CD4-positive, alpha-beta T cell treated with Interleukin-12 subunit alpha and Interleukin-12 subunit beta, for 1 hour (primary cell): Measurements from ENCODE around the gene H2AZ1.
A peak's percentile ranks its signal among the peaks of the same experiment; 100 is the strongest.
"Not testable (repeated sequence)": the region's sequence is repeated elsewhere in the genome, so short reads cannot be mapped to it uniquely, and the experiment has no call there.

Experiments
- DNase-seq: peaks from one replicate; pipeline ENCODE4 v3.0.0-alpha.2; 2020

The H2AZ1 gene

DNA sequence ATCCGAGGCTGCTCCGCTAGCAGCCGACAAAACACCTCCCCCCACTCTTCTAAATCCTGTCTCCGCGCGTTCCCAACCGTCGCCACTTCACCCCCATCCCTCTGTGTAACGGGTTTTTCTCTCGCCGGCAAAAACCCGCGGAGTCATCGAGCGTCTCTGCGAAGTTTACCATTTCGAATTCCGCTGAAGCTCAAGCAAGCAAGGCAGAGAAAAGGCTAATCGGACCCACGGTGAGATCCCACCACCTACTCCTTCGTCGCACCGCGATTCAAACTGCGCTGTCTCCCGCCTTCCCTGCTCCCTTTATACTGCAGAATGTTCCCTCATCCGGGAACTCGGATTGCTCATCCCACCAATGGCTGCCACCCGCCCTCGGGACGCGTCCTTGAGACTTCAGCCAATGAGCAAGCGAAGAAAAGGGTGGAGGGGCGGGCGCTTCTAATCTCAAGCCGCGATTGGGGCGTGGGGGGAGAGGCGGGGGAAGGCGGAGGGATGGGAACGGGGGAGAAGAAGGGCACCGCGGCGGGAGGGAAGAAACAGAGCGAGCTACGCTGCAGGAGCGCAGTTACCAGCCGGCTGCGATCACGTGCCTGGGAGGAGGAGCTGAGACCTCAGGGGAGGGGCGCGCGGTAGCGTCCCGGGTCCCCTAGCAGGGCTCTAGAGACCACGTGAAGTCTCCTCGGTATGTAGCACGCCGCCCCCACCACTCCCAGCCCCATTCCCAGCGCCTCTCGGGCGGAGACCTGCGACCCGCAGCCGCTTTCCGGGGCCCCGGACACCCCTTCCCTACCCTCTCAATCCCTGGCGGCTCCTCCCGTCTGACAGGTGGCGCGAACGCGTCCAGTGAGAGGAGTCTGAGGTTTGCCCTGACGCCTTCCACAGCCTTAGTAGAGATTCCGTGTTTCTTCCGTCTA lies at the start of gene H2AZ1:
TSS of gene H2AZ1 (minus strand) at position 277 of the 914 bp plus-strand sequence. CDS start at position 172, 105 bp downstream.
- peak; percentile 98 for DNase-seq

DNA sequence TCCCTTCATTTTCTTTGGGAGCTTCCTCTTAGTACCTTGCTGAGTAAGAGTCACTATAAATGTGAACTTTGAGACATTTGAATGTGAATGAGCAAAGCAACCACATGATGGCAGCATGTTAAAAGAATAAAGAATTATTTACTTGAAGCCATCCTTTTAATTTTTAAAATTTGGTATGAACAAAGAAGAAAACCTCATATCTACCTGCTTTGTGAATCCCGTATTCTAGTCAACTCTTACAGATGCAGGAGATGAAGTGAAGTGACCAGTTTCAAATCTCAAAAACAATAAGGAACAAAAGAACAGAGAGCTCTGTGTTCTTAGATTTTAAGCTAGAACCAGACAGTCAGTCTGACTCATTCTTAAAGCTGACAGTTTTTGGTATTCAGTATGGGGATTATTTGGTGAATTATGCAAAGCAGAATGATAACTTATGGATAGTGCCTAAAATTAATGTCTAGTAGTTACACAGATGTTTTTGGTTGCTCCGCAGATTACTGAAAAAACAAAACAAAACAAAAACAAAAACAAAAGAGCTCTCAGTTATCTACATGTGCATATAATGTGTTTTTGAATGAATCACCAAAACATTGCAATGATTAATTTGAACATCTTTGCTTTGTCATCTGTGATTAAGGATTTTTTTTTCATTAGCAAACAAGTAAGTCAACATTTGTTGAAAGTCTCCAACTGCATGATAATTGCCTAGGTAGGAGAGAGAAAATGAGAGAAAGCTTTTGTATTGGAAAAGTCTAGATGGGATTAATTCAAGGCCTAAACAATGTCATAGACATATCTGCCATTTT lies 48.2 kb upstream of the H2AZ1 start:
- peak; percentile 2 for DNase-seq

DNA sequence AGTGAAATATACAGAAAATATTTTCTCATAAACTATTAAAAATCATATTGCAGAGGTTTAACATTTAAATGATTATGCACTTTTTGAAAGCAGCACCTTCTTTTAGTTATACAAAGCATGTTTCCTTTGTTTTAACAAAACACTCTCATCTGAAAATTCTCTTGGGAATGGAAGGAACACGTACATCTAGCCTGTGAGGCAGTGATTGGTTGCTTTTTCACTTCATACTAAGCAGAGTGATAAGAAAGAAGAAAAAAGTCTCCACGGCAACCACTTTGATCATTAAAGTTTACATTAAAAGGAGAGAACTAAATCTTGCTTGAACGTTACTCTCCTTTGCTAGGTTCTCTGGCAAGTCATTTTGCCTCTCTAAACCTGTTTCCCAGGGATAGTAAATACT lies 41.7 kb upstream of the H2AZ1 start:
- DNase-seq, result no peak

DNA sequence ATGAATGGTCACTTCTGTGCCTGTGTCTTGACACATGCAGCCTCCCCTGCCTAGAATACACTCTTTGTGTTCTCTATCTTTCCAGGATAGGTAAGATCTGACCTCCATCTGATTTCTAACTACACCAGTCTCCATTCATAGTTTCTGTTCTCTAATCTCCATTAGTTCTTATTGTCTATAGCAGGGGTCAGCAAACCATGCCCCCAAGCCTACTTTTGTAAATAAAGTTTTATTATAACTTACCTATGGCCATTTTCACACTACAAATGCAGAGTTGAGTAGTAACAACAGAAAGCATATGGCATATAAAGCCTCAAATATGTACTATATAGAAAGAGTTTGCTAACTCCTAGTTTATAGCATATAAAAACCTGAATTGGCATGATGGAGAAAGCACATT lies 37.6 kb upstream of the H2AZ1 start:
- no peak for DNase-seq

DNA sequence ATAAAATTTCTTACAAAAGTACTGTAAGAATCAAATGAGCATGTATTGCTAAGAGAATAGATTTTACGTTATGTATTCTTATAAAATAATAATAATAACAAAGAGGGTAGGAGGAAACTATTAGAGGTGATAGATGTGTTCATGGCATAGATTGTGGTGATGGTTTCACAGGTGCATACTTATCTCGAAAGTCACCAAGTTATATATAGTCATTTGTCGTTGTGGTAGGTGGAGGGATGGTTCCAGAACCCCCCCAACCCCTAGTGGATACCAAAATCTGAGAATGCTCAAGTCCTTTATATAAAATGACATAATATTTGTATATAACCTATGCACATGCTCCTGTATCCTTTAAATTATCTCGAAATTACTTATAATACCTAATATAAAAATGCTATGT lies 36.7 kb upstream of the H2AZ1 start:
- no peak for DNase-seq

DNA sequence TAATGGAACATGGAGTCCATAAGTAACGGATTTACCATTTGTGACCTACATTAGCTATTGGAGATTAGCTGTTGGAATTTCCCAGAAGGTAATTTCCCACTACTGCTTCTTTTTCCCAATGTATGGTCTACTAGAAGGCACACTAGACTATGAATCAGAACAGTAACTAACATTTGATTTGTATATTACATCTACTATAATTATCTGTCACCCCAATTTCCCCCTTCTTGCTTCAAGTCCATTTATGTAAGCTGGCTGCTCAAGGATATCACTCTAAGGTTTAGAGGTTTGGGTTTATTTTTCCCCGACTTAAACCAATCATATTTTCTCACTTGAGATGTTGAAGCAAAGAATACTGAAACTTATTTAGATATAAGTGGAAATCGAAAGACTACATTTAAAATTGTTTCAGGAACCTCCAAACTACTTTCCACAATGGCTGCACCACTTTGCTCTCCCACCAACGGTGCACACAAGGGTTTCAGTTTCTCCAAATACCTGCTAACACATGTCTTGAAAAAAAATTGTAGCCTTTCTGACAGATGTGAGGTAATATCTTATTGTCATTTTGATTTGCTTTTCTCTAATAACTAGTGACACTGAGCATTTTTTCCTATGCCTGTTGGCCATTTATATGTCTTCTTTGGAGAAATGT lies 33.3 kb upstream of the H2AZ1 start:
- no peak for DNase-seq

DNA sequence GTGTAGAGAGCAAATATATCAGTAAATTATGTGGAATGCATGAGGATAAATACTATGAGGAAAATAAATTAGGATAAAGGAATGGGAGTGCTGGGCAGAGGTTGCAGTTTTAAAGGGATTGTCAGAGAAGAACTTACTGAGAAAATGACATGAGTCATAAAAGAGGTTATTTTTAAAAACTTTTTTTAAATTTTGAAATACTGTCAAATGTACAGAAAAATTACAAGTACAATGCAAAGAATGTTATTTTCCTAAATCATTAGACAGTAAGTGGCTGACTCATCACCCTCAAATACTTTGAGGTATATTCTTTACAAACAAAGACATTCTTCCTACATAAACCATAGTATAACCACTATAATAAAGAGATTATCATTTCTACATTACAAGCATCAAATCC lies 29.8 kb upstream of the H2AZ1 start:
- no peak for DNase-seq

DNA sequence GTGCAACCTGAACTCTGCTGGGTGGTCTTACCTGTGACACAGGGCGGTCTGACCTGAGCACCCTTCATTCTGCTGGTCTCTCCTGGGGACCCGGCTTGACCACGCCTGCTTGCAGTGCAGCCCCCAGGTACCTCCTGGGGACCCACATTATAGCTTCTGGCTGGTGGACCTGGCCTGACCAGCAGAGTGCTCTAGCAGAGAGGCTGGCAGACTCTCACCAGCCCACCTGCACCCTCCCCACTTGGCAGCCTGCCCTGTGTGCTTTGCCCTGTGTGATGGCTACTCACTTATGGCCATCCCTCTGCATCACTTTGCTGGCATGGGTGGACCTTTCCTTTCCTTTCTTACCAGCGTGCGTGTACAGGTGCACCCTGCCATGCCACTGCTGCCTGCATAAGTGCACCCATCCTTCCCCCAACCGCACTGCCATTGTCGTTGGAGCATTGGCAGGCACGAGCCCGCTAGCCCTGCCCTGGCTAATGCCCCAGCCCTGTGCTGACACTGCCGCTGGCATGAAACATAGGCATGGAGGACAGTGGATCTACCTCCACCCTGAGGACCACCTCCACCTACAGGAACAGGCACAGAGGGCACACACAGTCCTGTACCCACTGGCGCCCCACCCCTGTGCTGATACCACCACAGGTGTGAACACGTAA lies 21.5 kb upstream of the H2AZ1 start:
- no peak for DNase-seq

DNA sequence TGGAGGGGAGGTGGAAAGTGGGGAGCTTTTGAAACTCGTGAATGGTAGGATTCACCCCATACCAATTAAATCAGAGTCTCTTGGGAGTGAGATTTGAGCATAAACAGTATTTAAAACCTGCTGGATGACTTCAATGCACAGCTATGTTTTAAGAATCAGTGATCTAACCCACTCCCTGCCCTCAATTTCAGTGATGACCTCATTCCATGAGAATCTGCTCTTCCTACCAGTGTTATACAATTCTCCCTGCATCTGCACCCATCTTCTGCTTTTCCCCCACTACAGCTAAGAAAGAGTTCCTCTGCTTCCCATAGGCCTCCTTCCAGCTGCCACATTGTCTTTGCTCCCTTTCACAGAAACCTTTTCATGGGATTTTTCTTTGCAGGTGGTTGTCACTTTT lies 18.3 kb upstream of the H2AZ1 start:
- DNase-seq, result no peak

DNA sequence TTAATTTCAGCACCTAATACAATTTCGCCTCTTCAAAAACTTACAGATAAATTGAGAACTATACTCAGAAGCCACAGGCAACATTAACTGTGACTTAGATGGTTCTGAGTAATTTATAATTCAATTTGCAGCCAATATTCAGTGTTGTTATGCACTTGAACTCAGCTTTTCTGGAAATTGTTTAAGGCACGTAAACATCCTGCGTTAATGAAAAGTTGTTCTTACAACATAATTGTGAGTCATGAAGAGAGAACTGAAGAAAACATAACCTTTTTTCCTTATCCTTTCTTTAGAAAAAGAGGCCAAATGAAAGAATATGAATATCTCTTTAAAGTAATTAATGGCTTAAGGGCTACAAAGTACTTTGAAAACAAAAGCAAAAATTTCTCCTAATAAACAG lies 16.6 kb upstream of the H2AZ1 start:
- no peak for DNase-seq

DNA sequence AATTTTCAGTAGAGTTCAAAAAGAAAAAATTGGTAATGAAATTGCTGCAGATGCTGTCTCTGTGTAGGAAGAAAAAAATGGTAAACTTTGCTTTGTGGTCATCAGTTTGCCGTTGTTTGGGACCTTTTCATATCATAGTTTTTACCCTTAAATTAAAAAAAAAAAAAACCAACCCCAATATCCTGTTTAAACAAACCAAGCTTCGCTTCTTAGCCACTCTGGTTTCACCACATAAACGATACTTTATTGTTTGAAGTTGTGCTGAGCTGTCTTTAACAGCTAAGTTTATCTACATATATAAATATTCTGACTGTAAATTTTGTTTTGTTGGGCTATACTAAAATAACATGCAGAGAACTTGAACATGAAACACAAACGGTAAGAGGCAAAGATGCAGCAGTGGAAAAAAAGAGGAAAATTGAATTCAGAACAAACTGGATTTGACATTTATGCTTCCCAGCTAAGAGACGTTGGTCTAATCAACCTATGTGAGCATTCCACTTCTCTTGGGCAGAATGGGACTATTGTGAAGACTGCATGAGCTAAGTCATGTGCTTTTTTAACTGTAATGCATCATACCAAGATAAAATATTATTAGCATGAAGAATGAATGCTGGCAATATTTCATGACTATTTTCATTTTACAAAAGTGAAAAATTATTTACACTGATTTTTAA lies 15.7 kb upstream of the H2AZ1 start:
- peak; percentile 23 for DNase-seq

DNA sequence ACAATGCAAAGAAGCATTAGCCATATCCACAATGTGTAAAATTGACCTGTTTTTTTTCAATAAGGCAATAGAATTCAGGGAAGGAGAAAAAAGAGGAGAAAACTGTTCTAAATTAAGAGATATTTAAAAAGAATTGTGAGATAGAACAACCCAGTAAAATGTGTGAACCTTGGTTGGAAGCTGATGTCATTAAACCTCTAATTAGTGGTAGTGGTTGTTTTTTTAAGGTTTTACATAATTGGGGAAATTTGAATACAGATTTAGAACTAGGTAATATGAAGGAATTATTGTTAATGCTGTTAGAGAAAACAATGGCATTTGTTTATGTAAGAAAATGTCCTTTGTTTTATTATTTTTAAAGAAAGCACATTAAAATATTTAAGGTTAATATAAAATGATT lies 15.1 kb upstream of the H2AZ1 start:
- no peak for DNase-seq

DNA sequence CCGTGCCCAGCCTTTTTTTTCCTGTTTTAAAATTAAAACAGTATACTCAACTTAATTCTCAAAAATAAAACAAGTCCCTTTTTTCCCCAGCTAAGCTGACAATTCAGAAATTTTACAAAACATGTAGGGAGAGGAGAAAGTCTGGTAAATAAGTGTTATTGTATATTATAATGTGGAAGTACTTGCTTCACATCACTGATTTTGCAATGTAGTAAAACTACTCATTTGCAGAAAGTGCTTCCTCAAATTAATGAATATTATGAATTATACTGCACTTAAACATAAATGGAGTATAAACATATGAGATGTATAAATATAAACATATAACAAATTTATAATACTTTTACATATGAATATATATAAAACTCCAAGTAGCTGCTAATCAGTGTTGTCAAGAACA lies 11.6 kb upstream of the H2AZ1 start:
- DNase-seq, result no peak

DNA sequence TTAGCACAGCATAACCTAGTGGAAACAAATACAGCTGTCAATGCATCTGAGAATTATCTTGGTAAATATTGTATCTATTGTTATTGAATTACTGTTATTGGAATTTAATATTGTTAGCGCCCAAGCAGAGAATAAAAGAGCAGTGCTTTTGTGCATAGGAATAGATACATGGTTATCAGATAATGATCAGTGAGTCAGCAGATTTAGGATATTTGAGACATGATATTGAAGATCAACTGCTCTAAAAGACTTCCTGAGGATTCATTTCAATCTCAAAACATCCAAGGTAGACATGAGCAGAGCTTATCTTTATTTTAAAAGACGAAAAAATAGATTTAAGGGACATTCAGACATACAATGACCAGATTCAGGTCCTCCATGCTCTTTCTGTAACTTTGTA lies 10.6 kb upstream of the H2AZ1 start:
- DNase-seq, result no peak

DNA sequence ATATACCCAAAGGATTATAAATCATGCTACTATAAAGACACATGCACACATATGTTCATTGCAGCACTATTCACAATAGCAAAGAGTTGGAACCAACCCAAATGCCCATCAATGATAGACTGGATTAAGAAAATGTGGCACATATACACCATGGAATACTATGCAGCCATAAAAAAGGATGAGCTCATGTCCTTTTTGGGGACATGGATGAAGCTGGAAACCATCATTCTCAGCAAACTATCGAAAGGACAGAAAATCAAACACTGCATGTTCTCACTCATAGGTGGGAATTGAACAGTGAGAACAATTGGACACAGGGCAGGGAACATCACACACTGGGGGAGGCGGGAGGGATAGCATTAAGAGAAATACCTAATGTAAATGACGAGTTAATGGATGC lies 8.1 kb upstream of the H2AZ1 start:
- DNase-seq, result not testable (repeated sequence)

DNA sequence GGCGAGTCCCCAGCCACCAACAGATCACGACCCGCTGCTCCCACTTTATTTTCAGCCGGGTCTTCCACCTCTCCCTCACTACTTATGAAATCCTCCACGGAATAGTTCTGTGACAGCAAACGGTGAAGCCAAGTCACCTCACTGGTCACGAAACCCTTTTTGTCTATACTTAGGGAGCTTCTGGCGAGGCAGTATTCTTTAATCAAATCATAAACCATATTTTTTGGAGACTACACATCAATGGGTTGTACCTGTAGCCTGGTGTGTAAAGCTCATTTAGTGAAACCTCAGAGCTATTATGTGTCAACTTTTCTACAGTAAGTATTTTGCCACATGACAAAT lies 809 bp upstream of the H2AZ1 start:
- no peak for DNase-seq

DNA sequence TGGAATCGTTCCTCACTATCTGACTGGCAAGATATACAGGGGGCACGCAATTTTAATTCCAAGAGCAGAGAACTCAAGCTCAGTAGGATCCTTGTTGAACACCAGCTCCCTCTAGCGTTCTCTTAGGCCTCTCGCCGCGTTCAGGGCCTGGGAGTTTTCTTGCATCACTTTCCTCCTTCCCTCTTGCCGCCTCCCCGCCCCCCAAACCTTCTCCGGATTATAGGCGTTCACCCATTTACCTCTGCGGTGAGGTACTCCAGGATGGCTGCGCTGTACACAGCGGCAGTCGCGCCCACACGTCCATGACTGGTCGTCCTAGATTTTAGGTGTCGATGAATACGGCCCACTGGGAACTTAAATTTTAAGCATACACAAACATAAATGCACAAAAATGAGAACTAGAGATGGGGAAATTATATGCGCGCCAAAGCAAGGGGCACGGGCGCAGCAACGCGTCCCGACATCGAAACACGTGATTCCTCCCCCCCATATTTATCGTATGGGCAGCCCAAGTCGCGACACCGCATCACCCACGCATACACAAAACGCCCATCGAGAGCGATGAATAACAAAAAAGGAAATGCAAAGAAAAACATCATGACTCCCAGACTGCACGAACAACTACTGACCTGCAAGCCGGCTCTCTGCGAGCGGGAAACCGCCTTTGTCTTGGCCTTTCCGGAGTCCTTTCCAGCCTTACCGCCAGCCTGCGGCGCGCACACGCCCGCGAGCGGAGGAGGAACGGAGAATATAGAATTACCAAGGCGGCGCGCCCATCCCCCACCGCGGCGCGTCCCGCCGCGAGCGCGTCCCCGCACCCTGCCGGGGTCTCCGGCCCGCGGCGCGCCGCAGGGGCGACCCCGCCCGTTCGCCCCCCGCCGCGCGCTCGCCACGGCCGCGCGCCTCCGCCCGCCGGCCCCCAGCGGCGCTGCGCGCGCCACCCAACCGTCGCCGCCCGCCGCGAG lies 759 bp downstream of the H2AZ1 start:
- DNase-seq, result peak; percentile 92

DNA sequence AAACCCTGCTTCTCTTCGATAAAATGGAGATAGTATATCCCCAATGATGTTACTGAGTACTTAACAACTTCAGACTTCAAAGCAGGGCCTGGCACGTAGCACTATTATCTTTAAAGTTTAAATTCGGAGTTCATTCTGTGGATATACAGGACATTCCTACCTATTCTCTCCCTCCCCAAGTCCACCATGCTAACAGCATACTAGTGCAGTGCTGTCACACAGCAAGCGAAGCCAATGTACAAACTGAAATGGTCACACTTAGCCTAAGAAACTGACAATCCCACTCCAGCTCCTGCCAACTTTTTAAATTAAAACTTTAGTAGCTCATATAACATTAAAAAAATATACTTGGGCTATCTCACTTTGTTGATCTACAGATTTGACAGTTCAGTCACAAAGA lies 2.5 kb downstream of the H2AZ1 start:
- DNase-seq, result no peak

DNA sequence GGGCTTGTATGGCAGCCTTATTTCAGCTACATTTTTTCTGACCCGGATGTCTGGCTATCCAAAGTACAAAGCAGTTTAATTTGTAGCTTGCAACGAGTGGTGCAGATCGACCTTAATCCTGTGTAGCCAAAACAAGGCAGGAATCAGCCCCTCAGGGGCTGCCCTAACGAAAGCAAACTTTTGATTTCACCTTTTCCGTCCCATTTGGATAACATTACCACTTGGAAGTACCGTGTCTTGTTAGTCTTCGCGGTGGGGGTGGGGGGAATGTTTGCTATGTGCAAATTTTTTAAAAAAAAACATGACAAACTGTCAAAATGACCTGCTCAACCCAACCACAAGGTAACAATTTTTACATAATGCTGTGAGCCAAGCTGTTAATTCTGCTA lies 2.9 kb downstream of the H2AZ1 start:
- DNase-seq, result no peak

DNA sequence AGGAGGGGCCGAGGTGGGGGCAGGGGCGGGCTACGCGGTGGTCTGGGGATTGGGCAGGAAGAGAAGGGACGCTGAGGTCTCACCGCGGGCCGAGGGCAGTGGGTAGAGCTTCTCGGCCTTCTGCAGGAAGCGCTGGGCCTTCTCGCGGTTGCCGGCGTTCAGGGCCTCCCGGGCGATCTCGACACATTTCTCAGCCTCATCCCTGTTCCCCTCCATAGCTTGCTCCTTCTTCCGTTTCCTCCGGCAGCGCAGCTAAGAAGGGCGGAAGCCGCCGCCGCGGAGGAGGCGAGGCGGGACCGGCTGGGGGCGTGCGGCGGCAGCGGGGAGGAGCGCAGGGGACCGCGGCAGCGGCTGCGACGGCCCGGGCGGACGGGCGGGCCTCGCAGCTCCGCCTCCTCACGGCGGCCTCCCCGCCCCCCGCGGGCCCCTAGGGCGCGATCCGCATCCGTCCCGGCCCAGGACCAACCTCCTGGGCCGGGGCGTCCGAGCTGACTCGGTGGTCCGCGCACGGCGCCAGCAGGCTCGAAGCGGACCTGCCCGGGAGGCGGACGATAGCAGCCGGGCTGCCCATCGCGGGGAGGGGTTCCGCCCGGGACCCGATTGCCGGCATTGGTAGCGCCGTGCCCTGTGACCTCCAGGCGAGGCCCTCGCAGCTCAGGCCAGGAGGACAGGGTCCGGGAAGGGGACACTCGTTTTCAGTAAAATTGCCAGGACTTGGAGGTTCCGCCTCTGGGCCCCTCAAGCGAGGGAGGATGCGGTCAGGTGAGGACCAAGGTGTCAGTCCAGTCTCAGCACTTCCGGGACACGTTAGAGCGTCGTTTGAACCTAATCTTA lies 3.5 kb downstream of the H2AZ1 start, which contains the start of gene DNAJB14:
TSS of gene DNAJB14 (minus strand) at position 263 of the 834 bp plus-strand sequence. CDS start at position 216, 47 bp downstream.
- peak; percentile 85 for DNase-seq
